OCI-LY7 (cell line): ENCODE results near the gene MAML3.

ENCODE experiments used
- CTCF ChIP-seq: fragments of 200-600 bp; sonication (generic); conservative IDR thresholded peaks from 2 replicates; pipeline ENCODE4 v1.5.1; 2014; ENCODE audit warnings: mild to moderate bottlenecking, antibody characterized with exemption, low read length, moderate library complexity, mixed read lengths
- EZH2phosphoT487 ChIP-seq: fragments of 200-600 bp; sonication (generic); IDR thresholded peaks from 2 replicates; pipeline ENCODE4 v1.6.1; 2018; ENCODE audit warnings: low read depth, borderline replicate concordance, mild to moderate bottlenecking, mixed run types, antibody characterized with exemption, low read length, moderate library complexity, mixed read lengths

GRCh38 chr4:139851133-139851532, 302.9 kb downstream of the MAML3 start:
- TF ChIP-seq EZH2phosphoT487: no peak
- TF ChIP-seq CTCF: no peak
